22Rv1 (cell line): Measurements from ENCODE around the gene NUSAP1.

ENCODE experiments used
- ZFX ChIP-seq: fragments of 450-650 bp; IDR thresholded peaks from 2 replicates; pipeline ENCODE4 v1.6.1; 2017; ENCODE audit warnings: antibody characterized with exemption, borderline replicate concordance
- TF ChIP-seq, protein P1 (sequence below): fragments of 450-650 bp; IDR thresholded peaks from 2 replicates; pipeline ENCODE4 v1.5.1; 2017; ENCODE audit warnings: mild to moderate bottlenecking

DNA sequence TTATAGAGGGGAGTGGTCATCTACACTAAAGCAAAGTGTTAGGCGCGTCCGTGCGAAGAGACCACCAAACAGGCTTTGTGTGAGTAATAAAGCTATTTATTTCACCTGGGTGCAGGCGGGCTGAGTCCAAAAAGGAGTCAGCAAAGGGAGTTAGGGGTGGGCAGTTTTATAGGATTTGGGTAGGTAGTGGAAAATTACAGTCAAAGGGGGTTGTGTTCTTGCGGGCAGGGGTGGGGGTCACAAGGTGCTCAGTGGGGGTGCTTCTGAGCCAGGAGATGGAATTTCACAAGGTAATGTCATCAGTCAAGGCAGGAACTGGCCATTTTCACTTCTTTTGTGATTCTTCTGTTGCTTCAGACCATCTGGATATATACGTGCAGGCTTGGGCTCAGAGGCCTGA is 47.4 kb upstream of the NUSAP1 start:
- TF ChIP-seq, protein P1, sequence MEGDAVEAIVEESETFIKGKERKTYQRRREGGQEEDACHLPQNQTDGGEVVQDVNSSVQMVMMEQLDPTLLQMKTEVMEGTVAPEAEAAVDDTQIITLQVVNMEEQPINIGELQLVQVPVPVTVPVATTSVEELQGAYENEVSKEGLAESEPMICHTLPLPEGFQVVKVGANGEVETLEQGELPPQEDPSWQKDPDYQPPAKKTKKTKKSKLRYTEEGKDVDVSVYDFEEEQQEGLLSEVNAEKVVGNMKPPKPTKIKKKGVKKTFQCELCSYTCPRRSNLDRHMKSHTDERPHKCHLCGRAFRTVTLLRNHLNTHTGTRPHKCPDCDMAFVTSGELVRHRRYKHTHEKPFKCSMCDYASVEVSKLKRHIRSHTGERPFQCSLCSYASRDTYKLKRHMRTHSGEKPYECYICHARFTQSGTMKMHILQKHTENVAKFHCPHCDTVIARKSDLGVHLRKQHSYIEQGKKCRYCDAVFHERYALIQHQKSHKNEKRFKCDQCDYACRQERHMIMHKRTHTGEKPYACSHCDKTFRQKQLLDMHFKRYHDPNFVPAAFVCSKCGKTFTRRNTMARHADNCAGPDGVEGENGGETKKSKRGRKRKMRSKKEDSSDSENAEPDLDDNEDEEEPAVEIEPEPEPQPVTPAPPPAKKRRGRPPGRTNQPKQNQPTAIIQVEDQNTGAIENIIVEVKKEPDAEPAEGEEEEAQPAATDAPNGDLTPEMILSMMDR = no peak
- TF ChIP-seq ZFX = no peak
